HG02623 (cell line): ENCODE measurements around the gene NTSR1.

ENCODE experiments used
- ATAC-seq: cut with Tn5 transposase; IDR thresholded peaks from one replicate; pipeline ENCODE4 v1.9.1; 2021; ENCODE audit warnings: moderate library complexity; ENCODE audit not compliant: unreplicated experiment

The NTSR1 gene

GRCh38 chr20:62779417-62779685, 70.7 kb downstream of the NTSR1 start:
- ATAC-seq = no peak

- no peak for ATAC-seq
Observed at GRCh38 chr20:62780204-62780603, 71.6 kb downstream of the NTSR1 start.

GRCh38 chr20:62780696-62781095, 72.1 kb downstream of the NTSR1 start:
- ATAC-seq = no peak

GRCh38 chr20:62782149-62782892, 73.7 kb downstream of the NTSR1 start:
- no peak for ATAC-seq

GRCh38 chr20:62782893-62783278, 74.2 kb downstream of the NTSR1 start:
- no peak for ATAC-seq

- ATAC-seq = no peak
Observed at GRCh38 chr20:62784497-62784896, 75.9 kb downstream of the NTSR1 start.

- no peak for ATAC-seq
Observed at GRCh38 chr20:62785393-62785792, 76.8 kb downstream of the NTSR1 start.

GRCh38 chr20:62786157-62786556, 77.5 kb downstream of the NTSR1 start:
- ATAC-seq = no peak

GRCh38 chr20:62787321-62787720, 78.7 kb downstream of the NTSR1 start:
- no peak for ATAC-seq

- no peak for ATAC-seq
Observed at GRCh38 chr20:62787866-62788265, 79.2 kb downstream of the NTSR1 start.

GRCh38 chr20:62788607-62789006, 80.0 kb downstream of the NTSR1 start:
- ATAC-seq = no peak

- ATAC-seq = no peak
Observed at GRCh38 chr20:62790075-62790474, 81.4 kb downstream of the NTSR1 start.

- no peak for ATAC-seq
Observed at GRCh38 chr20:62791301-62792181, 82.9 kb downstream of the NTSR1 start.

- no peak for ATAC-seq
Observed at GRCh38 chr20:62792182-62792939, 83.7 kb downstream of the NTSR1 start.

- no peak for ATAC-seq
Observed at GRCh38 chr20:62792940-62793756, 84.5 kb downstream of the NTSR1 start.

- no peak for ATAC-seq
Observed at GRCh38 chr20:62793757-62794006, 85.0 kb downstream of the NTSR1 start.

GRCh38 chr20:62794007-62794724, 85.5 kb downstream of the NTSR1 start:
- peak; percentile 57 for ATAC-seq

- no peak for ATAC-seq
Observed at GRCh38 chr20:62795023-62795761, 86.6 kb downstream of the NTSR1 start.

GRCh38 chr20:62796699-62797491, 88.3 kb downstream of the NTSR1 start:
- no peak for ATAC-seq
